ENCODE data around the gene NEK7.

Gene NEK7

DNA sequence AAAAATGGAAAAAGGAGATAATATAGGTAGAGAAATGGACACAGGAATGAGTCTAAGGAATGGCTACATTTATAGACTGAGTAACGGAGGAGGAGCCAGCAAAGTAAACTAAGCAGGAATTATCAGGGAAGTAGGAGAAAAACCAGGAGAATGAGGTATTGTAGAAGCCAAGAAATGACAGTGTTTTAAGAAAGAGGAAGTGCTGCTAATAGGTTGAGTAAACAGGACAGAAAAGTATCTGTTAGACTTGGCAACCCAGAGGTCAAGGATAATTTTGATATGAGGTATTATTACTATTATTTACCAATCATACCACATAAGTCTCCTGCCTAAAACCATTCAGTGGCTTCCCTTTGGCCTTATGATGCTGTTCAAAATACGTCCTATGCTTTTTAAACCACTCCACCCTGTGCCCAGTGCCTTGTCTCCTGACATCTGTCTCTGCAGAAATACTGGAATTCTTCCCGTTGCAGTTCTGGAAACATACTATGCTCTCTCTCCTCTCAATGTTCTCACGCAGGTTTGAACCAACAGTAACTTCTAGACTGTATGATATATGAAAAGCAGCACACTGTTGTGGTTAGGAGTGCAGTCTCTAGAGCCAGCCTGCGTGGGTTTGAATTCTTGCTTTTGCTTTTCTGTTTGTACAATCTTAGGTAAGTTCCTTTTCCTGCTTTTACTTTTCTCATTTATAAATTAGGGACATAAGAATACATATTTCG, 24.6 kb upstream of the NEK7 start:
- no peak for DNase-seq (ENCODE audit: extremely low spot score)
- no peak for TF ChIP-seq ELF4 (IDR thresholded peaks at IDR 0.05)
- TF ChIP-seq, protein P1, sequence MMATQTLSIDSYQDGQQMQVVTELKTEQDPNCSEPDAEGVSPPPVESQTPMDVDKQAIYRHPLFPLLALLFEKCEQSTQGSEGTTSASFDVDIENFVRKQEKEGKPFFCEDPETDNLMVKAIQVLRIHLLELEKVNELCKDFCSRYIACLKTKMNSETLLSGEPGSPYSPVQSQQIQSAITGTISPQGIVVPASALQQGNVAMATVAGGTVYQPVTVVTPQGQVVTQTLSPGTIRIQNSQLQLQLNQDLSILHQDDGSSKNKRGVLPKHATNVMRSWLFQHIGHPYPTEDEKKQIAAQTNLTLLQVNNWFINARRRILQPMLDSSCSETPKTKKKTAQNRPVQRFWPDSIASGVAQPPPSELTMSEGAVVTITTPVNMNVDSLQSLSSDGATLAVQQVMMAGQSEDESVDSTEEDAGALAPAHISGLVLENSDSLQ (IDR thresholded peaks at IDR 0.05) = no peak
- no peak for TF ChIP-seq FOXK2 (IDR thresholded peaks at IDR 0.05)
- TF ChIP-seq ZNF384 (IDR thresholded peaks at IDR 0.05) = no peak
- no peak for TF ChIP-seq ARNT (IDR thresholded peaks at IDR 0.05)
- no peak for TF ChIP-seq LEF1 (IDR thresholded peaks at IDR 0.05; ENCODE audit: borderline replicate concordance)
- TF ChIP-seq BHLHE40 (IDR thresholded peaks at IDR 0.05; ENCODE audit: borderline replicate concordance) = no peak
- no peak for TF ChIP-seq SUZ12 (IDR thresholded peaks at IDR 0.05)
- TF ChIP-seq FOXA1 (IDR thresholded peaks at IDR 0.05) = no peak
- no peak for TF ChIP-seq TARDBP (IDR thresholded peaks at IDR 0.05)
- ChIA-PET POLR2A (no interaction called here), CTCF (no interaction called here)

DNA sequence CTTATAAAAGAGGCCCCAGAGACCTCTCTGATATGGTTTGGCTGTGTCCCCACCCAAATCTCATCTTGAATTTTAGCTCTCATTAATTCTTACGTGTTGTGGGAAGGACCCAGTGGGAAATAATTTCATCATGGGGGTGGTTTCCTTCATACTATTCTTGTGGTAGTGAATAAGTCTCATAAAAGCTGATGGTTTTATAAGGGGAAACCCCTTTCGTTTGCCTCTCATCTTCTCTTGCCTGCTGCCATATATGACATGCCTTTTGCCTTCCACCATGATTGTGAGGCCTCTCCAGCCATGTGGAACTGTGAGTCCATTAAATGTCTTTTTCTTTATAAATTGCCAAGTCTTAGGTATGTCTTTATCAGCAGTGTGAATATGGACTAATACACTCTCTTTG, 22.5 kb upstream of the NEK7 start:
- CTCF ChIA-PET = no interaction called here
- TF ChIP-seq FOXK2 (IDR thresholded peaks at IDR 0.05) = no peak
- TF ChIP-seq L3MBTL2 (conservative IDR thresholded peaks at IDR 0.05) = no peak
- TF ChIP-seq FOXM1 (IDR thresholded peaks at IDR 0.05; ENCODE audit: borderline replicate concordance) = no peak
- no peak for TF ChIP-seq LEF1 (IDR thresholded peaks at IDR 0.05; ENCODE audit: borderline replicate concordance)
- no peak for TF ChIP-seq ELF4 (IDR thresholded peaks at IDR 0.05)
- no peak for TF ChIP-seq ARNT (IDR thresholded peaks at IDR 0.05)
- TF ChIP-seq TARDBP (IDR thresholded peaks at IDR 0.05) = no peak
- no peak for TF ChIP-seq SUZ12 (IDR thresholded peaks at IDR 0.05)
- no peak for TF ChIP-seq ZNF384 (IDR thresholded peaks at IDR 0.05)
- no peak for TF ChIP-seq FOXA1 (IDR thresholded peaks at IDR 0.05)
- TF ChIP-seq SP1 (IDR thresholded peaks at IDR 0.05) = no peak
- no peak for TF ChIP-seq BHLHE40 (IDR thresholded peaks at IDR 0.05; ENCODE audit: borderline replicate concordance)
- no peak for TF ChIP-seq CTBP1 (IDR thresholded peaks at IDR 0.05; ENCODE audit: borderline replicate concordance)
- TF ChIP-seq, protein P1 (IDR thresholded peaks at IDR 0.05) = no peak
- no peak for TF ChIP-seq HDGF (IDR thresholded peaks at IDR 0.05; ENCODE audit: borderline replicate concordance)
- no peak for DNase-seq (ENCODE audit: extremely low spot score)
- POLR2A ChIA-PET = no interaction called here

DNA sequence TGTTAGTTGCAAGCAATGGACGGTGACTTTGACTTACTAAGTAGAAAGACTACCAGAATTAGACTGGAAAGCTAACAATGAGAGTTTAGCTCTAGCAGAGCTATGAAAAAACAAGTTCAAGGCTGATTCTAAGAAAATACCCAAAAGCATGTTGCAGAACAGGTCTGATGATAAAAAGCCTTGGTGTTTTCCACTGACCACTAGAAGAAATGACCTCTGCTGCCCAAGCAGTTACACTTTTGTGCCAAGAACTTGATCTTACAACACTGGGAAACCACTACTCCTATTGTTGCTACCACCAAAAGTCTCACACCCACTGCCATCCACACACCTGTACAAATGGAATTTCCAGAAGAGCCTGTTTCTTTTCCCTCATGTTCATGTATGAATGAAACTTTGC, 21.4 kb upstream of the NEK7 start:
- TF ChIP-seq NFRKB (IDR thresholded peaks at IDR 0.05) (no peak), HDGF (IDR thresholded peaks at IDR 0.05; ENCODE audit: borderline replicate concordance) (no peak), FOXM1 (IDR thresholded peaks at IDR 0.05; ENCODE audit: borderline replicate concordance) (no peak), ZNF384 (IDR thresholded peaks at IDR 0.05) (no peak), FOXK2 (IDR thresholded peaks at IDR 0.05) (no peak), FOXA1 (IDR thresholded peaks at IDR 0.05) (no peak), LEF1 (IDR thresholded peaks at IDR 0.05; ENCODE audit: borderline replicate concordance) (no peak), CTBP1 (IDR thresholded peaks at IDR 0.05; ENCODE audit: borderline replicate concordance) (no peak), SP1 (IDR thresholded peaks at IDR 0.05) (no peak), SUZ12 (IDR thresholded peaks at IDR 0.05) (no peak), ARNT (IDR thresholded peaks at IDR 0.05) (no peak), ELF4 (IDR thresholded peaks at IDR 0.05) (no peak), TARDBP (IDR thresholded peaks at IDR 0.05) (no peak), BHLHE40 (IDR thresholded peaks at IDR 0.05; ENCODE audit: borderline replicate concordance) (no peak), L3MBTL2 (conservative IDR thresholded peaks at IDR 0.05) (no peak)
- TF ChIP-seq, protein P1 (IDR thresholded peaks at IDR 0.05) = no peak
- no peak for DNase-seq (ENCODE audit: extremely low spot score)
- CTCF ChIA-PET = no interaction called here
- POLR2A ChIA-PET = no interaction called here

DNA sequence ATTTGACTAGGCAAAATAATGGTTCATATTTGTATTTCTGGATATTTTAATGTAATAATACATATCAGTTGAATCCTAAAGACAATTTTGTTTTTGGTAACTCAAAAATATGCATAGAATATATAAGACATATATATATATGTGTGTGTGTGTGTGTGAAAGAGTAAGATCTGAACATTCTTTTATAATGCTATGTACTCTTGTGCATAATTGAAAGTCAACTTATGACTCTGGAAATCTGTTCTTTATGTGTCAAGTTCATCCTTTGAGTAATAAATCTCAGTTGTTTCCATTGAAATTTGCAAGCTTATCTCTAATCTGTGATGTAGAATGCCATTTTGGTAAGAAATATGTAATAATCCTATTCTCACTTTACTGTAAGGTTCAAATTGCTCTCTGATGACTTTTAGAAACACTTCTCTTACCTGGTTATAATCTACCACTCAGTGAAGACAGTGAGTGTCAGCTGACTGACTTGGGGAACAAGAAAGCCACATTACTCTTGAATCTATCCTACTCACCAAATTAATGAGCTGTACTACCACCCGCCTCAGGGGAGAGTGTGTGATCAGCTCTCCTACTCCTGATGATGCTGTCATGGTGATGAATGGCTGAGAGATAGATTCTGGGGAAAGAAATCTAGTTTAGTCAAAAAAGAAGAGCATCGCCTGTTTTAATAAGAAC, 15.0 kb upstream of the NEK7 start:
- CTCF ChIA-PET = no interaction called here
- DNase-seq (ENCODE audit: extremely low spot score) = no peak
- POLR2A ChIA-PET = no interaction called here
- TF ChIP-seq FOXK2 (IDR thresholded peaks at IDR 0.05) (no peak), SUZ12 (IDR thresholded peaks at IDR 0.05) (no peak), FOXM1 (IDR thresholded peaks at IDR 0.05; ENCODE audit: borderline replicate concordance) (no peak), BHLHE40 (IDR thresholded peaks at IDR 0.05; ENCODE audit: borderline replicate concordance) (no peak), NFRKB (IDR thresholded peaks at IDR 0.05) (no peak), ELF4 (IDR thresholded peaks at IDR 0.05) (no peak), TARDBP (IDR thresholded peaks at IDR 0.05) (no peak), ARNT (IDR thresholded peaks at IDR 0.05) (no peak), SP1 (IDR thresholded peaks at IDR 0.05) (no peak), HDGF (IDR thresholded peaks at IDR 0.05; ENCODE audit: borderline replicate concordance) (no peak), CTBP1 (IDR thresholded peaks at IDR 0.05; ENCODE audit: borderline replicate concordance) (no peak), LEF1 (IDR thresholded peaks at IDR 0.05; ENCODE audit: borderline replicate concordance) (no peak), FOXA1 (IDR thresholded peaks at IDR 0.05) (no peak)
- TF ChIP-seq, protein P1 (IDR thresholded peaks at IDR 0.05) = no peak

DNA sequence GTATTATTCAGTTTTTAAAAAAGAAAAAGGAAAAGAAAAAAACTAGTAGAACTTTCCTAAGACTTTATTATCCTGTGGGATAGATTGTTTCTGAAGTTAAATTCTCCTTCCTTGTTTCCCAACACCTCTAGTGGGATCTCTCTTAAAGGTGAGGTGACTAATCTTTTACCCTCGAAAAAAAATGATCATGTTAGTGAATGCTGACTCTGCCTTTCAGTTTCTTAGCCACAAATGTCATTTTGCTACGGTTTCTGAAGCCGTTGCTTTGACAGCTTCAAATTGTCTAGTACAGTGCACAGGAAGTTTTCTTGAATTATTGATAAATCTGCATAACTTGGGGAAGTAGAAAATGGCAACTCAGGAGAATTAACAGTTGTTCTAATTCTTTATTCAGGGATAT, 13.0 kb upstream of the NEK7 start:
- TF ChIP-seq FOXA1 (IDR thresholded peaks at IDR 0.05) (no peak), ELF4 (IDR thresholded peaks at IDR 0.05) (no peak), TARDBP (IDR thresholded peaks at IDR 0.05) (no peak), ZNF384 (IDR thresholded peaks at IDR 0.05) (no peak), BHLHE40 (IDR thresholded peaks at IDR 0.05; ENCODE audit: borderline replicate concordance) (no peak), FOXK2 (IDR thresholded peaks at IDR 0.05) (no peak), HDGF (IDR thresholded peaks at IDR 0.05; ENCODE audit: borderline replicate concordance) (no peak), SP1 (IDR thresholded peaks at IDR 0.05) (no peak), LEF1 (IDR thresholded peaks at IDR 0.05; ENCODE audit: borderline replicate concordance) (no peak), CTBP1 (IDR thresholded peaks at IDR 0.05; ENCODE audit: borderline replicate concordance) (no peak), ARNT (IDR thresholded peaks at IDR 0.05) (no peak), FOXM1 (IDR thresholded peaks at IDR 0.05; ENCODE audit: borderline replicate concordance) (no peak)
- ChIA-PET POLR2A (no interaction called here), CTCF (no interaction called here)
- DNase-seq (ENCODE audit: extremely low spot score) = no peak
